ENCODE results near the gene KIF21A.

KIF21A gene

DNA sequence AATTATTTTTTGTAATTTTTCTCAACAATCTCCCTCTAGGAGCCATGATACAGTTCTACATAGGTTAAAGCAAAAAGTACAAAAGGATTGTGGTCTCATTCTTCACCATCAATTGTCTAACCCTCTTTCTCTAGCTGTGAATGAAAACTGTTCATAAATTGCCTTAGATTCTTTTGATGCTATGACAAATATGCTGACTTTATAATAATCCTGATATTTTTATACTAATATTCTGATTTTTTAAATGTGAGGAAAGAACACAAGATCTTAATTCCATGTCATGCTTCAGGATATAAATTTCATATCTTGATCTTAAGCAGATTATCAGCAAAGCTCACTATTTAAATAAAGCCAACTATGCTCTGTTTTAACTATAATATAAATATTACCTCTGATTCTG lies 75.4 kb downstream of the KIF21A start:
- Histone ChIP-seq H3K27me3 (ENCODE audit: insufficient read depth, poor library complexity, severe bottlenecking) (no peaks in the 10 kb centered on the region), H3K27ac (replicated peaks) (no peak overlapping the region), H3K4me3 (replicated peaks; ENCODE audit: insufficient read depth, low read length) (no peak overlapping the region)
- TF ChIP-seq, protein P1, sequence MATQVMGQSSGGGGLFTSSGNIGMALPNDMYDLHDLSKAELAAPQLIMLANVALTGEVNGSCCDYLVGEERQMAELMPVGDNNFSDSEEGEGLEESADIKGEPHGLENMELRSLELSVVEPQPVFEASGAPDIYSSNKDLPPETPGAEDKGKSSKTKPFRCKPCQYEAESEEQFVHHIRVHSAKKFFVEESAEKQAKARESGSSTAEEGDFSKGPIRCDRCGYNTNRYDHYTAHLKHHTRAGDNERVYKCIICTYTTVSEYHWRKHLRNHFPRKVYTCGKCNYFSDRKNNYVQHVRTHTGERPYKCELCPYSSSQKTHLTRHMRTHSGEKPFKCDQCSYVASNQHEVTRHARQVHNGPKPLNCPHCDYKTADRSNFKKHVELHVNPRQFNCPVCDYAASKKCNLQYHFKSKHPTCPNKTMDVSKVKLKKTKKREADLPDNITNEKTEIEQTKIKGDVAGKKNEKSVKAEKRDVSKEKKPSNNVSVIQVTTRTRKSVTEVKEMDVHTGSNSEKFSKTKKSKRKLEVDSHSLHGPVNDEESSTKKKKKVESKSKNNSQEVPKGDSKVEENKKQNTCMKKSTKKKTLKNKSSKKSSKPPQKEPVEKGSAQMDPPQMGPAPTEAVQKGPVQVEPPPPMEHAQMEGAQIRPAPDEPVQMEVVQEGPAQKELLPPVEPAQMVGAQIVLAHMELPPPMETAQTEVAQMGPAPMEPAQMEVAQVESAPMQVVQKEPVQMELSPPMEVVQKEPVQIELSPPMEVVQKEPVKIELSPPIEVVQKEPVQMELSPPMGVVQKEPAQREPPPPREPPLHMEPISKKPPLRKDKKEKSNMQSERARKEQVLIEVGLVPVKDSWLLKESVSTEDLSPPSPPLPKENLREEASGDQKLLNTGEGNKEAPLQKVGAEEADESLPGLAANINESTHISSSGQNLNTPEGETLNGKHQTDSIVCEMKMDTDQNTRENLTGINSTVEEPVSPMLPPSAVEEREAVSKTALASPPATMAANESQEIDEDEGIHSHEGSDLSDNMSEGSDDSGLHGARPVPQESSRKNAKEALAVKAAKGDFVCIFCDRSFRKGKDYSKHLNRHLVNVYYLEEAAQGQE (IDR thresholded peaks at IDR 0.05; ENCODE audit: insufficient replicate concordance, low read depth): no peak
- TF ChIP-seq, protein P2, sequence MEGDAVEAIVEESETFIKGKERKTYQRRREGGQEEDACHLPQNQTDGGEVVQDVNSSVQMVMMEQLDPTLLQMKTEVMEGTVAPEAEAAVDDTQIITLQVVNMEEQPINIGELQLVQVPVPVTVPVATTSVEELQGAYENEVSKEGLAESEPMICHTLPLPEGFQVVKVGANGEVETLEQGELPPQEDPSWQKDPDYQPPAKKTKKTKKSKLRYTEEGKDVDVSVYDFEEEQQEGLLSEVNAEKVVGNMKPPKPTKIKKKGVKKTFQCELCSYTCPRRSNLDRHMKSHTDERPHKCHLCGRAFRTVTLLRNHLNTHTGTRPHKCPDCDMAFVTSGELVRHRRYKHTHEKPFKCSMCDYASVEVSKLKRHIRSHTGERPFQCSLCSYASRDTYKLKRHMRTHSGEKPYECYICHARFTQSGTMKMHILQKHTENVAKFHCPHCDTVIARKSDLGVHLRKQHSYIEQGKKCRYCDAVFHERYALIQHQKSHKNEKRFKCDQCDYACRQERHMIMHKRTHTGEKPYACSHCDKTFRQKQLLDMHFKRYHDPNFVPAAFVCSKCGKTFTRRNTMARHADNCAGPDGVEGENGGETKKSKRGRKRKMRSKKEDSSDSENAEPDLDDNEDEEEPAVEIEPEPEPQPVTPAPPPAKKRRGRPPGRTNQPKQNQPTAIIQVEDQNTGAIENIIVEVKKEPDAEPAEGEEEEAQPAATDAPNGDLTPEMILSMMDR (IDR thresholded peaks at IDR 0.05; ENCODE audit: insufficient read depth, low read length): no peak
- TF ChIP-seq SPI1 (IDR thresholded peaks at IDR 0.05; ENCODE audit: borderline replicate concordance, low read depth): no peak
- no peak for TF ChIP-seq POLR2AphosphoS5 (IDR thresholded peaks at IDR 0.05; ENCODE audit: low read depth)
- TF ChIP-seq GABPA (IDR thresholded peaks at IDR 0.05; ENCODE audit: low read depth): no peak
- DNase-seq (ENCODE audit: low read depth in 1 of 2, low spot score in 1 of 2): no peak

DNA sequence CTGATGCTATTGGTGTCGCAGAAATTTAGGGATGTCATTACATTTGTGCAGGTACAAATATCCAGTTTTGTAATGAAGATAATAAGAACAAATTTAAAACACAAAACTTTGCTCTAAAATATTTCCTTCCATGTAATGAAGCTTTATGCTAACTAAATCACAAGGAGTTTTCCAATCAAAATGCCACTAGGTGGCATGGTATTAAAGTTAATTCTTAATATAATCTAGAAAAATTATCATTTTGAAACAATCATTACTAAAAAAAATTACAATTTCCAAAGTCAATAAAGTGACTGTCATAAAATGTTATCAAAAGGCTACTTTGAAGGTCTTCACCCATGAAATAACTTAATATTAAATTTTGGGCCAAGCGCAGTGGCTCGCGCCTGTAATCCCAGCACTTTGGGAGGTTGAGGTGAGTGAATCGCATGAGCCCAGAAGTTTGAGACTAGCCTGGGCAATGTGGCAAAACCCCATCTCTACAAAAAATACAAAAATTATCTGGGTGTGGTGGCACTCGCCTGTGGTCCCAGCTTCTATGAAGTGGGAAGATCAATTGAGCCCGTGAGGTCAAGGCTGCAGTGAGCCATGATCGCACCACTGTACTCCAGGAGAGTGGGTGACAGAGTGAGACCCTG lies 77.4 kb downstream of the KIF21A start:
- no peak overlapping the region for H3K4me3 ChIP-seq (replicated peaks; ENCODE audit: insufficient read depth, low read length)
- H3K27ac ChIP-seq (replicated peaks): no peak overlapping the region
- H3K27me3 ChIP-seq (ENCODE audit: insufficient read depth, poor library complexity, severe bottlenecking): no peaks in the 10 kb centered on the region
- no peak for DNase-seq (ENCODE audit: low read depth in 1 of 2, low spot score in 1 of 2)
- TF ChIP-seq, protein P1 (IDR thresholded peaks at IDR 0.05; ENCODE audit: insufficient replicate concordance, low read depth): no peak
- TF ChIP-seq POLR2AphosphoS5 (IDR thresholded peaks at IDR 0.05; ENCODE audit: low read depth): no peak

DNA sequence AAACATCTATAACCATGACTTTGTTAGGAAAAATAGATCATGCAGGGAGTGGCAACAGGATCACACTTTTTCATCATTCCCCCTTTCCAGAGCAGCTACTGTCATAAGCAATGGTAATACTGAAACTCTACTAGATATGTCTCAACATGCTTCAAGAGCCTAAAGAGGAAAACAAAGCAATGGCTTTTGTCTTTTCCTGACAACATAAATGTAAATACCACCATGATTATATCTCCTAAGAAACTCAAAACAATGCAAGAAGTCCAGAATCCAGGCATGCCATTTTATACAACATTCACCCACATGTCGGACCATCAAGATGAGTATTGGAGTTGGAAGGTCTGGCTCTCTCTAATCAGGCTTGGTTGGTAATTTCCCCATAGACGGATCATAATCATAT lies 78.7 kb downstream of the KIF21A start:
- DNase-seq (ENCODE audit: low read depth in 1 of 2, low spot score in 1 of 2): no peak
- no peak overlapping the region for H3K27ac ChIP-seq (replicated peaks)
- H3K4me3 ChIP-seq (replicated peaks; ENCODE audit: insufficient read depth, low read length): no peak overlapping the region
- no peaks in the 10 kb centered on the region for H3K27me3 ChIP-seq (ENCODE audit: insufficient read depth, poor library complexity, severe bottlenecking)
- TF ChIP-seq POLR2AphosphoS5 (IDR thresholded peaks at IDR 0.05; ENCODE audit: low read depth) (no peak), GABPA (IDR thresholded peaks at IDR 0.05; ENCODE audit: low read depth) (no peak), SPI1 (IDR thresholded peaks at IDR 0.05; ENCODE audit: borderline replicate concordance, low read depth) (no peak)
- TF ChIP-seq, protein P1 (IDR thresholded peaks at IDR 0.05; ENCODE audit: insufficient replicate concordance, low read depth): no peak
- TF ChIP-seq, protein P2 (IDR thresholded peaks at IDR 0.05; ENCODE audit: insufficient read depth, low read length): no peak
